ENCODE results near the gene CUL9.

CUL9 gene

GRCh38 chr6:43173591-43174262 is 8.3 kb upstream of the CUL9 start:
- DNase-seq, result no peak

- DNase-seq, result peak; percentile 87
Measured at GRCh38 chr6:43174263-43175112, 7.5 kb upstream of the CUL9 start.

DNA sequence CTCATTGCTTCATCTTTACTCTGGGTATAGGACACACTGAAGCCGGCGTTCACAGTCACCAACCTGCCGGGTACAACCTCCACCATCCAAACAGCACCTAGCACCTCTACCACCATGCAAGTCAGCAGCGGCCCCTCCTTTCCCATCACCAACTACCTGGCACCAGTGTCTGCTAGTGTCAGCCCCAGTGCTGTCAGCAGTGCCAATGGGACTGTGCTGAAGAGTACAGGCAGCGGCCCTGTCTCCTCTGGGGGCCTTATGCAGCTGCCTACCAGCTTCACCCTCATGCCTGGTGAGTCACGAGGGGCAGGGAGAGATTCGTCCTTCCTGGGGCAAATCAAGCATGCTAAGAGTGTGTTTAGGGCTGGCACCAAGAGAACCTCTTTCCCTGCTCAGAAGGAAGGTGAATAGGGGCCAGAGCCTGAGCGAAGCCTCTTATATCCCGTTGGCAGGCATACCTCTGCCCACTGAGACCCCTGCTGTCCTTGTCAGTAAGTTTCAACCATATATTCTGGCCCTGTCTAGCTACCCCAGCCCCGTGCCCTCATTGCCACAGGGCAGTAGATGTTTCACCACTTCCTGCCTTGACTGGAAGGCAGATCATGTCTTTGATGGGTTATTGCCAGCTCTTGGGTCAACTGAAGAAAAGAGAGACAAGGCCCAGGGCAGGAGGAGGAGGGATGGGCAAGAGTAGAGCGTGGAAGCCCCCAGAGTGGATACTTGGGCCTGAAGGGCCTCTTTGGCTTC is 6.1 kb upstream of the CUL9 start:
- no peak for DNase-seq

GRCh38 chr6:43176423-43176786 is 5.6 kb upstream of the CUL9 start:
- DNase-seq, result no peak

DNA sequence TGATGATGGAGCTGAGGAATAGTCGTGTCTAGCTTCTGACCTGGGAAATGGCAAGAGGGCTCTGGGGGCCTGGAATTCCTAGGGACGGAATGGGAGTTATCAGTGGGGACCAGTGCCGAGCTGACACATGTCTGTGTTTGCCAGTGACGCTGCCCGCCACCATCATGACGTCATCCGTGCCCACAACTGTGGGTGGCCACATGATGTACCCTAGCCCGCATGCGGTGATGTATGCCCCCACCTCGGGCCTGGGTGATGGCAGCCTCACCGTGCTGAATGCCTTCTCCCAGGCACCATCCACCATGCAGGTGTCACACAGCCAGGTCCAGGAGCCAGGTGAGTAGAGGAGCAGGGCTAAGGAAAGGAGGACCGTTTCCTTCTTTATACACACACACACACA is 3.8 kb upstream of the CUL9 start:
- no peak for DNase-seq

GRCh38 chr6:43178951-43179830 is 2.8 kb upstream of the CUL9 start:
- no peak for DNase-seq

DNA sequence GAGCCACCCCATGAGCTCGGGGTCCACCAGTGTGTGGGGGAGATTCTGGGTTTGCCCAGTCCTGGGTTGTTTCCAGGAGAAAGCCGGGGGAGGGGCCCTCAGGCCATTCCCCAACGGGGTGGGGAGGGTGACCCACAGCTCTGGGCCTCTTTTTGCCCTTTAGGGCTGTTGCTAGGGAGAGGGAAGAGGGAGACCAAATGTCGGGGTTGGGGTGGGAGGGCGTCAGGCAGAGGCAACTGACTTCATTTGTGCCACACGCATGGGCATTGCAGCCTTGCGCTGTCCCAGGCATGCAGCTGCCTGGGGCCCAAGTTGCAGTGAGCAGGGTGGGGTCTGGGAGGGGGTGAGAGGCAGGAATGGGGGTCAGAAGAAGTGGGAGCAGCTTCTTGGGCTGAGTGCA is 1.9 kb upstream of the CUL9 start:
- no peak for DNase-seq

GRCh38 chr6:43180985-43181384 is 1.0 kb upstream of the CUL9 start:
- no peak for DNase-seq

- DNase-seq, result no peak
Measured at GRCh38 chr6:43181621-43181941, 415 bp upstream of the CUL9 start.

DNA sequence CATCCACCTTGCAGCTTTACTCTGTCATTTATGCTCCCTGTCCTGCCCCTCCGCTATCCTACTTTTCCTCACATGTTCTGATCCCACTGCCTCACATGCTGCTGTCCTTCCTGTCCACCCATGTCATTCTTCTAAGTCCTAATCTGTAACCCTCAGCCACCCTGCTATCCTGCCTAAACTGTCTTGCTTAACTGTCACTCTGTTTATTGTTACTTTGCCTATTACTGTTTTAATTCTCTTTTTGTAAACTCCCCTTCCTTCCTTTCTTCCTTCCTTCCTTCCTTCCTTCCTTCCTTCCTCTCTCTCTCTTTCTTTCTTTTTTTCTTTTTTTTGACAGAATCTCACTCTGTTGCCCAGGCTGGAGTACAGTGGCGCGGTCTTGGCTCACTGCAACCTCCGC is 1.4 kb downstream of the CUL9 start:
- DNase-seq, result no peak

DNA sequence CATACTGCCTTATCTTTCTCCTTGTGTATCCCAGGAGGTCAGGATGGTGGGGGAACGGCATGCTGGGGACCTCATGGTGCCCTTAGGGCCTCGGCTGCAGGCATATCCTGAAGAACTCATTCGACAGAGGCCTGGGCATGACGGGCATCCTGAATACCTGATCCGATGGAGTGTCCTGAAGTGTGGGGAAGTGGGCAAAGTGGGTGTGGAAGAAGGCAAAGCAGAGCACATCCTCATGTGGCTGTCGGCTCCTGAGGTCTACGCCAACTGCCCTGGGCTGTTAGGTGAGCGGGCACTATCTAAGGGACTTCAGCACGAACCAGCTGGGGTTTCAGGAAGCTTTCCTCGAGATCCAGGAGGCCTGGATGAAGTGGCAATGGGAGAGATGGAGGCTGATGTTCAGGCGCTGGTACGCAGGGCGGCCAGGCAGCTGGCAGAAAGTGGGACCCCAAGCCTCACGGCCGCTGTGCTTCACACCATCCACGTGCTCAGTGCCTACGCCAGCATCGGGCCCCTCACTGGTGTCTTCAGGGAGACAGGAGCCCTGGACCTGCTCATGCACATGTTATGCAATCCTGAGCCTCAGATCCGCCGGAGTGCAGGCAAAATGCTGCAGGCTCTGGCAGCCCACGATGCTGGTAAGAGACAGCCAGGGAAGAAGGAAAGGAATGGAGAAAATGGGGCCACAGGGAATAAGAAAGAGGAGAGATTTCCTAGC is 2.4 kb downstream of the CUL9 start:
- DNase-seq, result no peak

DNA sequence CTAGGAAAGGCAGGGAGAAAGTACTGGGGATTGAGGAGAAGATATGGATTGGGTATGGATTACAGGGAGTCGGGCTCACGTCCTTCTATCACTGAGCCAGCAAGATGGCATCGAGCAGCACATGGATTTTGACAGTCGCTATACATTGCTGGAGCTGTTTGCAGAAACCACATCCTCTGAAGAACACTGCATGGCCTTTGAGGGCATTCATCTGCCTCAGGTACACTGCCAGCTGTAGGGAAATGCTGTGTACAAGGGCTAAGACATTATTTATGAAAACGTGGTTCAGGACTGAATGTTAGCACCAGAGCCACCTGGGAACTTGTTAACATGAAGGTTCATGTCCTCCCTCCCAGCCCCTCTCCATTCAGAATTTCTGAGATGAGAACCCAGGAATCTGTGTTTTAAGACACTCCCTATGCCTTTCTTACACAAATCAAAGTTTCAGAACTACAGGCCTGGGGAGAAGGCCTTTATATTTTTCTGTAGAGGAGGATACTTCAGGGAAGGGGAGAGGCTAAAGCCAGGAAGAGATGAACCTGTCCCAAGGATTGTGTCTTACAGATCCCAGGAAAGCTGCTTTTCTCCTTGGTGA is 3.5 kb downstream of the CUL9 start:
- DNase-seq, result no peak

DNA sequence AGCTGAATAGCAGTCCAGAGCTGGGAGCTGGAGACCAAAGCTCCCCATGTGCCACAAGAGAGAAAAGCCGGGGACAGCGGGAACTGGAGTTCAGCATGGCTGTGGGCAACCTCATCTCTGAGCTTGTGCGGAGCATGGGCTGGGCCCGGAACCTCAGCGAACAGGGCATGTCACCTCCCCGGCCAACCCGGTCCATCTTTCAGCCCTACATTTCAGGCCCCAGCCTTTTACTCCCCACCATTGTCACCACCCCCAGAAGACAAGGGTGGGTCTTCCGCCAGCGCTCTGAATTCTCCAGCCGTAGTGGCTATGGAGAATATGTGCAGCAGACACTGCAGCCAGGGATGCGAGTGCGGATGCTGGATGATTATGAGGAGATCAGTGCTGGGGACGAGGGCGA is 4.0 kb downstream of the CUL9 start:
- DNase-seq, result no peak

DNA sequence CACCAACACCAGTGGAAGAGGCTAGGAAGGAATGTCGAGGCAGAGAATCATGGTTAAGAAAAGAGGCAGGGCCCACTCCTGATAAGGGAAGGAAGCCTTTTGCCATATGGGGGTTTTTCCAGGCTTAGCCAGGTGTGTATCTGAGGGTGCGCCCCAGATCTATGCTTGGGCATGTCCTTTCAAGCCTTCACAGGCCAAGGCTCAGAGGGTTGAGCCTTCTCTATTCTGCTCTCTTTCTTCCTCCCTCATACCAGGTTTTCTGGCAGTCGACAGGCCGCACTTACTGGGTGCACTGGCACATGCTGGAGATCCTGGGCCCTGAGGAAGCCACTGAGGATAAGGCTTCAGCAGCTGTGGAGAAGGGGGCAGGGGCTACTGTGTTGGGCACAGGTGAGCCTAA is 4.7 kb downstream of the CUL9 start:
- DNase-seq, result no peak

- DNase-seq, result no peak
Measured at GRCh38 chr6:43187821-43188220, 5.8 kb downstream of the CUL9 start.

DNA sequence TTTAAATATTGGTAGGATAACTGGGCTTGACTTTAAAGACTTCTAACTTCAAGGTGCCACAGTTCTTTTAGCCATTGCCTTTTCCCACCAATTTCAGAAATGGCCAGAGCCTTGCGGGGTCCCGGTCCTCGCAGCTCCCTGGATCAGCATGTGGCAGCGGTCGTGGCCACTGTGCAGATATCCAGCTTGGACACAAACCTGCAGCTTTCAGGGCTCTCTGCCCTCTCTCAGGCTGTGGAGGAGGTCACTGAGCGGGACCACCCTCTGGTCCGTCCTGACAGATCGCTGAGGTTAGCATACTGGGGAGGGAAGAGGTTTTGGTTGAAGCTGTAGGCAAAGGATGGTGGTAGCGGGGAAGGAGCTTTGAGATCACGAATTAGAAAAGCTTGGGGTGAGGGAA is 6.4 kb downstream of the CUL9 start:
- no peak for DNase-seq

- no peak for DNase-seq
Measured at GRCh38 chr6:43189776-43190304, 7.8 kb downstream of the CUL9 start.

DNA sequence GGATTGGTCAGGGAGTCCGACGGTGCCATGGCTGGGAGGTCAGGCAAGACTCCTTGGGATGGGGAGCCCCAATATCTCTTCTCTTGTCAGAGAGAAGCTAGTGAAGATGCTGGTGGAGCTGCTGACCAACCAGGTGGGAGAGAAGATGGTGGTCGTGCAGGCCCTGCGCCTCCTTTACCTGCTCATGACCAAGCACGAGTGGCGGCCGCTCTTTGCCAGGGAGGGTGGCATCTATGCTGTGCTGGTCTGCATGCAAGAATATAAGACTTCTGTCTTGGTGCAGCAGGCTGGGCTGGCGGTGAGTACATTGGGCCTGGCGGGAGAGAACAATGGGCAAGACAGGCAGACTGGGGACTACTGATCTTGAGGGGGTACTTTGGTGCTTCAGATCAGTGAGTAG is 10.9 kb downstream of the CUL9 start:
- no peak for DNase-seq

- DNase-seq, result no peak
Measured at GRCh38 chr6:43193929-43194328, 11.9 kb downstream of the CUL9 start.

GRCh38 chr6:43196337-43196736 is 14.3 kb downstream of the CUL9 start:
- DNase-seq, result no peak

GRCh38 chr6:43199912-43200311 is 17.9 kb downstream of the CUL9 start:
- no peak for DNase-seq

DNA sequence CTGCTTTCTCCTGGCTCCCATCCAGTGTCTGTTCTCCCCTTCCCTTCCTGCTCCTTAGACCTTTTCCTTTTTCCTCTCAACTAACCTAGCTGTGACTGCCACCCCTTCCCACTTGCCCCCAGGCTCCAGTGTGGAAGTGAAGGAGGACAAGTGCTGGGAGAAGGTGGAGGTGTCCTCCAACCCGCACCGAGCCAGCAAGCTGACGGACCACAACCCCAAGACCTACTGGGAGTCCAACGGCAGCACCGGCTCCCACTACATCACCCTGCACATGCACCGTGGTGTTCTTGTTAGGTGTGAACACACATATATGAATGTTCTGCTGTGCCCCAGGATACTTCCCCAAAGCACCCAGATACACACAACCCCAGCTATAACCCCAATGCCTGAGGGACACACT is 18.5 kb downstream of the CUL9 start:
- no peak for DNase-seq

All from activated naive CD4-positive, alpha-beta T cell treated with anti-CD3 and anti-CD28 coated beads, Interleukin-2, amount 50 U/mL, for 16 hours (primary cell).